ENCODE data around the gene HDAC1. TPM values are rescaled to one million over a fixed set of nuclear protein-coding genes. Genes with fewer than 3 reads are reported as not detected.

Gene HDAC1
- total RNA-seq, 4 donors from 2014 or later: 28.6 to 35.0 (median 31.1) TPM

GRCh38 chr1:32303997-32304622 is 12.2 kb downstream of the HDAC1 start:
- no peak for TF ChIP-seq CTCF (IDR thresholded peaks at IDR 0.05; ENCODE audit: low read depth)

- no peak for TF ChIP-seq CTCF (IDR thresholded peaks at IDR 0.05; ENCODE audit: low read depth)
Measured at GRCh38 chr1:32305310-32305709, 13.4 kb downstream of the HDAC1 start.

DNA sequence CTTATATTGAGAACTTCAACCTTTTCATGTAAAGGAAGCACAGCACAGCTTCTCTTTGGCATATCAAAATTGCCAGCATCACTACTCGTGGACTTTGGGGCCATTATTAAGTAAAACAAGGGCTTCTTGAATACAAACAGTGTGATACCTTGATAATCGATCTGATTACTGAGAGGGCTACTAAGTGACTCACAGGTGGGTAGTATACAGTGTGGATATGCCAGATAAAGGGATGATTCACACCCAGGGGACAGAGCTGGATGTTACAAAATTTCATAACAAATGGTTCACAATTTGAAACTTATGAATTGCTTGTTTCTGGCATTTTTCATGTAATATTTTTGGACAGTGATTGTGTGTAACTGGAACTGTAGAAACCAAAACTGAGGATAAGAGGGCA is 15.4 kb downstream of the HDAC1 start:
- TF ChIP-seq CTCF (IDR thresholded peaks at IDR 0.05; ENCODE audit: low read depth): no peak

DNA sequence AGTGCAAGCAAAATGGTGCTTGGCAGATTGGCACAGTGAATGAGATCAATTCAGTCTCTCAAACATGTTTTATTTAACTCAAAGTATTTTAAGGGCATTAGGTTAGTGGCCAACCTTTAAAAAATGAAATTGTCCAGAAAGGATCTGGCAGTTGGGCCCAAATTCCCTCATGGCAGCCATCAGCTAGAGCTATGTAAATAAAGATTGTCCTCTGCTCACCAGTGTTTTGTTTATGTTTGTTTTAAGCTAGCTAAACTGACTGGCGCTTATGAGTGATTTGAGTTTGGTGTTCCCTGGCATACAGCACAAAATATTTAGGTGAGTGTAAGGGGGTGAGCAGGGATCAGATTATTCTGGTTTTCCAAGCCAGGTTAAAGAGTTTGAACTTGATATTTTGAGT is 18.1 kb downstream of the HDAC1 start:
- no peak for TF ChIP-seq CTCF (IDR thresholded peaks at IDR 0.05; ENCODE audit: low read depth)

DNA sequence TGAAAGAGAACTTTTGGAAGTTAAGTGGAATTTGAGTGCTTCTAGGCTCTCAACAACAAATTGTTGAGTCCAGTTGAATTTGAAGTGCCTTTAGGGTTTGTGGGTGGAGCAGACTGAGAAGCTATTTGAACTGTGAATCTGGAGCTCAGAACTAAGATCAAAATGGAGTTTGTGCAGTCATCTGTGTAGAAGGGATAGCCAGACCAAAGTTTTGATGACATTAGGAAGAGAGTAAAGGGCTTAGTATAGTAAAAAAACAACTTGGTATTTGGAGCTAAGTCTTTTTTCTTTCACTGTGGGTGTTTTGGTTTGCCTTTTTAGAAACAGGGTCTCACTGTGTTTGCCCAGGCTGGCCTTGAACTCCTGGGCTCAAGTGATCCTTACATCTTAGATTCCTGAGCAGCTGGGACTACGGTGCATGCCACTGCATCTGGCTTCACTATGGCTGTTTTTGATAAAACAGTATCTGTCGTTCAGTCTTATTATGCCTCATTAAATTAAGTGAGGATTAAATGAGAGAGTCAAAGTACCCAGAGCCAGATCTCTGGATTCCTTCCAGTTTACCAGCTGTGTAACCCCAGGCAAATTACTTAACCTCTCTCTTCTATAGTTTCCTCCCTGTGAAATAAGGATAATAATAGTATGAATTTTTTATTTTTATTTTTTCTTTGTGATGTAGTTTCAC is 20.0 kb downstream of the HDAC1 start:
- TF ChIP-seq CTCF (IDR thresholded peaks at IDR 0.05; ENCODE audit: low read depth): no peak

DNA sequence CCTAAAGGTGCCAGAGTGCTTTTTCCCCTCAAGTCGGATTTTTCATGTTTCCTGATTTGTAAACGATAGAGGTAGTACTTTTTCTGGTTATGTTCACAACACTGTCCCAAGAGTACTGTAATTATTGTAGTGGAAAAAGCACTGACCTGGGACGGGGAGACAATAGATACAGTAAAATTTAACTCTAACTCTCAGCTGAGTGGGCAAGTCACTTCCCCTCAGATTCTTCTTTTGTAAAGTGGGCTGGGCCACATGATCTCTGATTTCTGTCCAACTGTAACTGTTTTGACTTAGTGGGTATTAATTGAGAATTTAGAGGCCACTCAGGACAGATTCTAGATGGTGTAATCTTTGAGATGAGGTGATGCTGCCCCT is 25.0 kb downstream of the HDAC1 start:
- no peak for TF ChIP-seq CTCF (IDR thresholded peaks at IDR 0.05; ENCODE audit: low read depth)

DNA sequence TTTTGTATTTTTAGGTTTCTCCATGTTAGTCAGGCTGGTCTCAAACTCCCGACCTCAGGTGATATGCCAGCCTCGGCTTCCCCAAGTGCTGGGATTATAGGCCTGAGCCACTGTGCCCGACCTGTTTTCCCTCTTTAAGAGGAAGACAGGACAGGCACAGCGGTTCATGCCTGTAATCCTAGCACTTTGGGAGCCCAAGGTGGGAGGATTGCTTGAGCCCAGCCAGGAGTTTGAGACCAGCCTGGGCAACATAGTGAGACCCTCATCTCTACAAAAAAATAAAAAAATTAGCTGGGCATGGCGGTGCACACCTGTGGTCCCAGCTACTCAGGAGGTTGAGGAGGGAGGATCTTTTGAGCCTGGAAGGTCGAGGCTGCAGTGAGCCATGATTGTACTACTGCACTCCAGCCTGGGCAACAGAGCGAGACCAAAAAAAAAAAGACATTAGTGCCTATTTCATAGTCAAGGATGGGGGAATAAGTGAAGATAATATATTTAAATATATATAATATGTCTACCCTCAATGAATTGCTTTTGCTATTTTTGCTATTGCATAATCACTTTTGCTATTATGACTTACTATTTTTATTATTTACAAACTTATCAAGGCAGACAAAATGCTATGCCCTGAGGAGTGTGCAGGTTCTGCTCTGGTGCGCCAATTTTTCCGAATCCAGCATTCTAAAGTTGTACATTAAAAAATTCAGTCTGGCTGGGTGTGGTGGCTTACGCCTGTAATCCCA is 26.4 kb downstream of the HDAC1 start:
- TF ChIP-seq CTCF (IDR thresholded peaks at IDR 0.05; ENCODE audit: low read depth): no peak
